GM12878 (cell line): Measurements from ENCODE around the gene HBB. TPM values are rescaled to one million over a fixed set of nuclear protein-coding genes. Genes with fewer than 3 reads are reported as not detected.

Experiments used
- ATAC-seq: fragments of 200-7000 bp; cut with Tn5 transposase; 3 replicates; pipeline ENCODE4 v1.9.1; 2020; ENCODE audit warnings: mild to moderate bottlenecking, moderate library complexity
- BruUV-seq: library from RNA; stranded (reverse); fragments of 400-500 nt; replicated peaks from 2 replicates; lab custom pipeline; 2021; lab: Mats Ljungman, UMichigan
- CTCF ChIA-PET: fragments of 300-600 bp; sonication (Branson Sonifier 250); formaldehyde crosslinking; extraction: SDS; loops from one replicate; lab custom pipeline; 2021; ENCODE audit warnings: inconsistent platforms; lab: Yijun Ruan, JAX
- POLR2A ChIA-PET: fragments of 350-600 bp; formaldehyde crosslinking; extraction: SDS; loops from one replicate; lab custom pipeline; 2021; ENCODE audit warnings: inconsistent platforms; lab: Charles Lee
- RAD21 ChIA-PET: fragments of 300-600 bp; sonication (Branson Sonifier 250); formaldehyde crosslinking; loops from one replicate; lab custom pipeline; 2023; ENCODE audit warnings: antibody characterized with exemption; ENCODE audit not compliant: unreplicated experiment; lab: Charles Lee
- SMC1A ChIA-PET: fragments of 300-600 bp; sonication (Branson Sonifier 250); formaldehyde crosslinking; loops from one replicate; lab custom pipeline; 2023; ENCODE audit not compliant: unreplicated experiment, uncharacterized antibody; lab: Charles Lee
- DNase-seq: peaks from one replicate; pipeline ENCODE4 v3.0.0-alpha.2; 2011; ENCODE audit warnings: low read depth, low spot score
- FAIRE-seq: peaks from 3 replicates; lab custom pipeline; 2011; peaks lifted over from hg19 to GRCh38; lab: Jason Lieb, UNC
- H2AFZ ChIP-seq: 2 replicates; pipeline ENCODE4 v1.6.0; 2011; ENCODE audit warnings: low read depth, low read length, control low read depth; ENCODE audit not compliant: control insufficient read depth
- H3K27ac ChIP-seq: 2 replicates; pipeline ENCODE4 v1.5.1; 2011; ENCODE audit warnings: control low read depth; ENCODE audit not compliant: control insufficient read depth, insufficient read depth
- H3K27me3 ChIP-seq, 2 experiments: replicated peaks in 1 of 2; 2 replicates each; pipeline versions ENCODE4 v1.6.0 to v1.6.1; 2011; ENCODE audit warnings: low read length in 1 of 2; ENCODE audit not compliant: control insufficient read depth in 2 of 2, insufficient read depth in 2 of 2
- H3K36me3 ChIP-seq, 2 experiments: 2 replicates each; pipeline ENCODE4 v1.5.1; 2011; ENCODE audit warnings: low read length in 1 of 2; ENCODE audit not compliant: control insufficient read depth in 2 of 2, insufficient read depth in 2 of 2
- H3K4me1 ChIP-seq: 2 replicates; pipeline ENCODE4 v1.6.1; 2011; ENCODE audit warnings: mild to moderate bottlenecking, low read length, moderate library complexity, mixed read lengths; ENCODE audit not compliant: control insufficient read depth, insufficient read depth
- H3K4me2 ChIP-seq: 2 replicates; pipeline ENCODE4 v1.6.0; 2011; ENCODE audit warnings: control low read depth; ENCODE audit not compliant: control insufficient read depth, insufficient read depth
- H3K4me3 ChIP-seq: fragments of 200-600 bp; sonication (generic); 2 replicates; pipeline ENCODE4 v1.5.1; 2016
- H3K79me2 ChIP-seq: 2 replicates; pipeline ENCODE4 v1.6.0; 2011; ENCODE audit warnings: low read length; ENCODE audit not compliant: control insufficient read depth, insufficient read depth
- H3K9ac ChIP-seq: 2 replicates; pipeline ENCODE4 v1.8.0; 2011; ENCODE audit warnings: low read length, control low read depth, mixed read lengths; ENCODE audit not compliant: control insufficient read depth, insufficient read depth
- H3K9me3 ChIP-seq: replicated peaks from 3 replicates; pipeline ENCODE4 v1.5.1; 2011; ENCODE audit warnings: mild to moderate bottlenecking, low read length; ENCODE audit not compliant: control insufficient read depth, insufficient read depth
- H4K20me1 ChIP-seq: 2 replicates; pipeline ENCODE4 v1.6.0; 2011; ENCODE audit not compliant: control insufficient read depth, insufficient read depth
- BCL3 ChIP-seq: IDR thresholded peaks from 2 replicates; pipeline ENCODE4 v1.6.1; 2011; ENCODE audit warnings: borderline replicate concordance, low read depth, mild to moderate bottlenecking, moderate library complexity, low read length; ENCODE audit not compliant: insufficient read depth, poor library complexity, severe bottlenecking
- E2F8 ChIP-seq: fragments of 450-650 bp; IDR thresholded peaks from 2 replicates; pipeline ENCODE4 v1.6.1; 2018; ENCODE audit warnings: mild to moderate bottlenecking, low read depth, moderate library complexity; ENCODE audit not compliant: partially characterized antibody
- EGR1 ChIP-seq, 2 experiments: IDR thresholded peaks; 1 replicate in 1 of 2; 2 replicates in 1 of 2; pipeline ENCODE4 v1.6.1; 2011 to 2012; ENCODE audit warnings: low read depth in 2 of 2, low read length in 2 of 2, borderline replicate concordance in 1 of 2, mild to moderate bottlenecking in 1 of 2, moderate library complexity in 1 of 2
- ELK1 ChIP-seq: IDR thresholded peaks from 2 replicates; pipeline ENCODE4 v1.6.1; 2012; ENCODE audit warnings: low read depth, low read length, improper control_type of control experiment
- KAT2A ChIP-seq: conservative IDR thresholded peaks from 2 replicates; pipeline ENCODE4 v1.6.1; 2011; ENCODE audit warnings: low read depth, low read length; ENCODE audit not compliant: control insufficient read depth
- NFIC ChIP-seq: IDR thresholded peaks from 2 replicates; pipeline ENCODE4 v1.6.1; 2012; ENCODE audit warnings: low read depth, mild to moderate bottlenecking, inconsistent platforms, low read length, moderate library complexity
- NRF1 ChIP-seq: conservative IDR thresholded peaks from 2 replicates; pipeline ENCODE4 v1.6.1; 2011; ENCODE audit warnings: mild to moderate bottlenecking, low read depth, low read length, improper control_type of control experiment
- PML ChIP-seq: IDR thresholded peaks from 2 replicates; pipeline ENCODE4 v1.6.1; 2012; ENCODE audit warnings: low read length, inconsistent platforms
- POLR2A ChIP-seq: IDR thresholded peaks from 2 replicates; pipeline ENCODE4 v1.6.1; 2011; ENCODE audit warnings: low read depth, mild to moderate bottlenecking, low read length
- POLR2AphosphoS5 ChIP-seq: IDR thresholded peaks from 2 replicates; pipeline ENCODE4 v1.6.1; 2011; ENCODE audit warnings: mild to moderate bottlenecking, low read length, inconsistent platforms
- RAD21 ChIP-seq: IDR thresholded peaks from 2 replicates; pipeline ENCODE4 v1.6.1; 2011; ENCODE audit warnings: mild to moderate bottlenecking, low read depth, low read length, moderate library complexity; ENCODE audit not compliant: insufficient read depth
- RB1 ChIP-seq: fragments of 450-650 bp; formaldehyde crosslinking; IDR thresholded peaks from 2 replicates; pipeline ENCODE4 v1.6.1; 2017; ENCODE audit warnings: mild to moderate bottlenecking, borderline replicate concordance
- SIX5 ChIP-seq: IDR thresholded peaks from 2 replicates; pipeline ENCODE4 v1.6.1; 2011; ENCODE audit warnings: mild to moderate bottlenecking, low read depth, low read length, moderate library complexity; ENCODE audit not compliant: severe bottlenecking
- SREBF1 ChIP-seq: IDR thresholded peaks from 2 replicates; pipeline ENCODE4 v1.6.1; 2012; ENCODE audit warnings: mild to moderate bottlenecking, low read length
- ZBED1 ChIP-seq: IDR thresholded peaks from 2 replicates; pipeline ENCODE4 v1.6.1; 2016; ENCODE audit warnings: borderline replicate concordance
- WGBS: methylation state at CpG from one replicate; pipeline ENCODE4 v1.1.6; 2016; ENCODE audit warnings: low lambda C conversion rate; ENCODE audit not compliant: insufficient replicate concordance, insufficient coverage; ENCODE audit errors: missing lambda C conversion rate; 5-methylcytosine and 5-hydroxymethylcytosine counted together
- in situ Hi-C: fragments of 300-500 bp; cut with MboI; formaldehyde crosslinking; loops from 9 replicates; pipeline ENCODE4 v1.14.3; 2018; ENCODE audit warnings: mixed read lengths
- intact Hi-C: fragments of 100-400 bp; cut with micrococcal nuclease; formaldehyde crosslinking; loops from one replicate; pipeline ENCODE4 v1.14.2; 2022; ENCODE audit not compliant: unreplicated experiment
- polyA plus RNA-seq, 11 experiments: library from polyadenylated mRNA; depleted of rRNA in 4 of 11; unstranded in 6 of 11; stranded (reverse) in 5 of 11; fragments of >200 nt; fragmentation: Nextera tagmentation in 4 of 11; fragmentation: Illumina TruSeq in 1 of 11; extraction: Ambion mirVana in 4 of 11; extraction: Trizol in 1 of 11; gene quantifications; 1 replicate in 1 of 11; 2 replicates in 10 of 11; pipeline versions ENCODE4 v1.2.1 to v1.2.3, GENCODE V29; 2011 to 2016; ENCODE audit warnings: inconsistent platforms in 2 of 11, missing spikeins in 2 of 11, low read depth in 1 of 11
- total RNA-seq, 4 experiments: library from RNA; depleted of rRNA in 3 of 4; stranded (reverse); fragments of >200 nt in 3 of 4; fragmentation: Illumina TruSeq in 1 of 4; extraction: Trizol in 1 of 4; gene quantifications; 2 replicates each; pipeline versions ENCODE4 v1.2.1 to v1.2.3, GENCODE V29; 2013 to 2021
- TF ChIP-seq, protein P1 (sequence below): IDR thresholded peaks from 2 replicates; pipeline ENCODE4 v1.6.1; 2012; ENCODE audit warnings: mild to moderate bottlenecking, low read depth, low read length

HBB gene
- total and polyA plus RNA-seq, 10 of the 15 experiments (the other 5 are each of a cell fraction or from before 2014, with no cell fraction given) = 0.36 TPM; not detected in 9

DNA sequence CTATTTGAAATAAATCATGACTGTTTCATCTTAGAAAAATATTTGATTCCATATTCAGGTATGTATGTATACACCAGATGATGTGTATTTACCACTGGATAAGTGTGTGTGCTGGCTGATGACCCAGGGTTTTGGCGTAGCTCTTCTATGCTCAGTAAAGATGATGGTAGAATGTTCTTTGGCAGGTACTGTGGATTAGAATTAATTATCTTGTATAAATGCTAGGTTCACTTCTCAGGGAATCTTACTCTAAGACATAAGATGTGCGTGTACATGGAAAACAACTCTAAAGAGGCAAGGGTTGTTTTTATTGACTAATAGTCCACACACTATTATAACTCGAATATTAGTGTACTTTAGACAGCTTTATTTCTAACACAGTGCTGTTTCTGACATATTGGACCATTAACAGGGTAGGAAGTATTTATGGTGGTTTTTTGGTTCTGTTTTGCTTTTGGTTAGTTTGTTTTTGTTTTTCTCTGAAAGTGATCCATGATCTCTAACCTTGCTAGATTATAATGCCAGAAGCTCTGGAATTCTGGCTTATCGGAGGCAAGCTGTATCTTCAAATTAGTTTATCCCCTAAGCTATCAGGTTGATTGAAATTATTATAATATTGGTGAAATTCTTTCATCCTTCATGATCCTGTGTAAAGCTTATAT lies 23.8 kb upstream of the HBB start:
- Histone ChIP-seq H3K4me3 (no peak overlapping the region), H3K9ac (no peak overlapping the region), H3K27ac (no peak overlapping the region), H3K36me3 (no peaks in the 10 kb centered on the region), H3K4me1 (no peaks in the 10 kb centered on the region), H3K79me2 (no peaks in the 10 kb centered on the region), H2AFZ (no peak overlapping the region), H4K20me1 (no peaks in the 10 kb centered on the region), H3K4me2 (no peak overlapping the region), H3K27me3 (peaks cover 0 to 2% of the 10 kb centered on the region in 2 experiments; a peak in 2 of 4 replicates), H3K9me3 (no peaks in the 10 kb centered on the region)
- intact Hi-C loops = no loop called here
- SMC1A ChIA-PET = interaction anchor here (1.0 kb wide), 1 partner anchor 42 kb away, joined by 5 read pairs; no protein-coding TSS in a partner anchor
- in situ Hi-C loops = no loop called here
- ATAC-seq (no peak), FAIRE-seq (no peak), DNase-seq (no peak)
- BruUV-seq = no TSS peak
- POLR2A ChIA-PET = no interaction called here
- 43% methylated on average over 4 of the region's 4 CpGs for WGBS
- CTCF ChIA-PET = no interaction called here
- RAD21 ChIA-PET = no interaction called here
- TF ChIP-seq RAD21 (no peak), NRF1 (no peak), ELK1 (no peak), SREBF1 (no peak), E2F8 (no peak), BCL3 (no peak), EGR1 (IDR thresholded peaks at IDR 0.05; ENCODE audit: borderline replicate concordance in 1 of 2, low read depth in 2 of 2, low read length in 2 of 2) (no peak), NFIC (no peak), KAT2A (no peak), ZBED1 (no peak), PML (no peak), POLR2AphosphoS5 (no peak), POLR2A (no peak), SIX5 (no peak), RB1 (no peak)
- TF ChIP-seq, protein P1, sequence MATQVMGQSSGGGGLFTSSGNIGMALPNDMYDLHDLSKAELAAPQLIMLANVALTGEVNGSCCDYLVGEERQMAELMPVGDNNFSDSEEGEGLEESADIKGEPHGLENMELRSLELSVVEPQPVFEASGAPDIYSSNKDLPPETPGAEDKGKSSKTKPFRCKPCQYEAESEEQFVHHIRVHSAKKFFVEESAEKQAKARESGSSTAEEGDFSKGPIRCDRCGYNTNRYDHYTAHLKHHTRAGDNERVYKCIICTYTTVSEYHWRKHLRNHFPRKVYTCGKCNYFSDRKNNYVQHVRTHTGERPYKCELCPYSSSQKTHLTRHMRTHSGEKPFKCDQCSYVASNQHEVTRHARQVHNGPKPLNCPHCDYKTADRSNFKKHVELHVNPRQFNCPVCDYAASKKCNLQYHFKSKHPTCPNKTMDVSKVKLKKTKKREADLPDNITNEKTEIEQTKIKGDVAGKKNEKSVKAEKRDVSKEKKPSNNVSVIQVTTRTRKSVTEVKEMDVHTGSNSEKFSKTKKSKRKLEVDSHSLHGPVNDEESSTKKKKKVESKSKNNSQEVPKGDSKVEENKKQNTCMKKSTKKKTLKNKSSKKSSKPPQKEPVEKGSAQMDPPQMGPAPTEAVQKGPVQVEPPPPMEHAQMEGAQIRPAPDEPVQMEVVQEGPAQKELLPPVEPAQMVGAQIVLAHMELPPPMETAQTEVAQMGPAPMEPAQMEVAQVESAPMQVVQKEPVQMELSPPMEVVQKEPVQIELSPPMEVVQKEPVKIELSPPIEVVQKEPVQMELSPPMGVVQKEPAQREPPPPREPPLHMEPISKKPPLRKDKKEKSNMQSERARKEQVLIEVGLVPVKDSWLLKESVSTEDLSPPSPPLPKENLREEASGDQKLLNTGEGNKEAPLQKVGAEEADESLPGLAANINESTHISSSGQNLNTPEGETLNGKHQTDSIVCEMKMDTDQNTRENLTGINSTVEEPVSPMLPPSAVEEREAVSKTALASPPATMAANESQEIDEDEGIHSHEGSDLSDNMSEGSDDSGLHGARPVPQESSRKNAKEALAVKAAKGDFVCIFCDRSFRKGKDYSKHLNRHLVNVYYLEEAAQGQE = no peak
